ENCODE measurements around the gene SLC18A2. TPM values are rescaled to one million over a fixed set of nuclear protein-coding genes. Genes with fewer than 3 reads are reported as not detected.

Gene SLC18A2
- total and polyA plus RNA-seq, 2 of the 8 experiments (the other 6 are each of a cell fraction or from before 2014, with no cell fraction given): 6.5 to 7.0 TPM

- TF ChIP-seq CHD1 (IDR thresholded peaks at IDR 0.05; ENCODE audit: low read depth, low read length): no peak
- no peak for TF ChIP-seq CBX8 (IDR thresholded peaks at IDR 0.05; ENCODE audit: borderline replicate concordance, low read depth, low read length)
Measured at GRCh38 chr10:117197189-117197588, 43.7 kb upstream of the SLC18A2 start, which contains the start of gene KCNK18 (continued).
